ENCODE measurements around the gene ACE. TPM values are rescaled to one million over a fixed set of nuclear protein-coding genes. Genes with fewer than 3 reads are reported as not detected.
"Not testable (repeated sequence)": the region's sequence is repeated elsewhere in the genome, so short reads cannot be mapped to it uniquely, and the experiment has no call there.

Gene ACE
- total and polyA plus RNA-seq, 4 experiments from 2014 or later = 1.8 to 56.7 (median 32.1) TPM

DNA sequence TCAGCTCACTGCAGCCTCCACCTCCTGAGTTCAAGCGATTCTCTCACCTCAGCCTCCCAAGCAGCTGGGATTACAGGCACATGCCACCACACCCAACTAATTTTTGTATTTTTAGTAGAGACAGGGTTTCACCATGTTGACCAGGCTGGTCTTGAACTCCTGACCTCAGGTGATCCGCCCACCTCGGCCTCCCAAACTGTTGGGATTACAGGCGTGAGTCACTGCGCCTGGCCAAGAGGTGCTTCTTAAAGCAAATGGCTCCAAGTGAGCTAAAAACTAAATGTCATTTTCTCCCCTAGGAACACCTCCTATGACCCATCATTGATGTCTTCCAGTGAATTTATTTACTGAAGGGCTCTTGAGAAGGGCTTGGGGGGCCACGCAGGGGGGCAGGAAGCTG lies 22.5 kb upstream of the ACE start:
- peaks cover 6 to 13% (median 10%) of the 10 kb centered on the region in 4 donors for H3K4me1 Mint-ChIP-seq
- intact Hi-C loops (cut with micrococcal nuclease); DNase-seq; H3K27me3 ChIP-seq (ENCODE audit: insufficient read depth, low read length); H3K9me3 Mint-ChIP-seq; H3K36me3 ChIP-seq (ENCODE audit: insufficient read depth, low read length); H3K9me3 ChIP-seq (ENCODE audit: control insufficient read depth in 1 of 2, low read length in 2 of 2); H3K27ac Mint-ChIP-seq; H3K4me3 ChIP-seq (ENCODE audit: low read length in 2 of 2); H3K4me3 Mint-ChIP-seq; H3K36me3 Mint-ChIP-seq; H3K4me1 ChIP-seq (ENCODE audit: insufficient read depth, low read length); H3K27ac ChIP-seq (ENCODE audit: low read depth, low read length); H3K27me3 Mint-ChIP-seq: not testable (repeated sequence)
- ChIA-PET POLR2A (ENCODE audit: partially characterized antibody) (interaction anchor here (1.0 kb wide), 1 partner anchor 9 kb away, joined by 3 read pairs; no protein-coding TSS in a partner anchor), CTCF (ENCODE audit: partially characterized antibody) (interaction anchor here (0.8 to 1.7 kb wide), 4 partner anchors 22 to 157 kb away, joined by 3 to 4 read pairs (median 4); partner anchors contain the start of gene ACE)

- Mint-ChIP-seq H3K9me3 (no peaks in the 10 kb centered on the region), H3K27ac (peak overlapping the region in 1 of 7 donors; percentile 7), H3K4me1 (peaks cover 3 to 8% (median 7%) of the 10 kb centered on the region in 4 donors), H3K36me3 (no peaks in the 10 kb centered on the region), H3K27me3 (peaks cover 2% of the 10 kb centered on the region in 2 donors), H3K4me3 (no peak overlapping the region)
- Histone ChIP-seq H3K27ac (ENCODE audit: low read depth, low read length) (no peak overlapping the region), H3K36me3 (ENCODE audit: insufficient read depth, low read length) (no peaks in the 10 kb centered on the region), H3K9me3 (ENCODE audit: control insufficient read depth in 1 of 2, low read length in 2 of 2) (no peaks in the 10 kb centered on the region), H3K27me3 (ENCODE audit: insufficient read depth, low read length) (no peaks in the 10 kb centered on the region), H3K4me1 (ENCODE audit: insufficient read depth, low read length) (peaks cover 7% of the 10 kb centered on the region), H3K4me3 (ENCODE audit: low read length in 2 of 2) (no peak overlapping the region)
- no peak for DNase-seq
- intact Hi-C loops (cut with micrococcal nuclease) = no loop called here
- ChIA-PET CTCF (ENCODE audit: partially characterized antibody) (interaction anchor here (0.8 to 1.7 kb wide), 4 partner anchors 22 to 157 kb away, joined by 3 to 4 read pairs (median 4); partner anchors contain the start of gene ACE), POLR2A (ENCODE audit: partially characterized antibody) (interaction anchor here (1.0 kb wide), 1 partner anchor 9 kb away, joined by 3 read pairs; no protein-coding TSS in a partner anchor)
These were observed 21.9 kb upstream of the ACE start for GRCh38 chr17:63454915-63455314.

DNA sequence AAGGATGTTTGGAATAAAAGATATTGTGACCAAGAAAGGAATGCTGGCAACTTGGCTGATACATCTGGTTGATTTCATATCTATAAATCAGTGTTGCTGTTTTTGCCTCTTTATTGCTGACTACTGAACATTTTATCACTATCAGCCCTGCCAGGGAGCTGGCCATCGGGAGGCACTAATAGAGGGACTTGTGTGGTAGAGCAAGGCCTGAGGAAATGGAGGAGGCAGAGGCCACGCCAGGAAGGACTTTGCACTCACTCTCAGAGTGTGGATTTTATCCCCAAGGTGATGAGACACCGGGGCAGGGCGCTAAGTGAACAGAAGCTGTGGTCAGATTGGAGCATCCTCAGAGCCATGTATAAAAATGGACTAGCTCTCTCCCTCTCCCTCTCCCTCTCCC lies 21.4 kb upstream of the ACE start:
- DNase-seq = no peak
- peak overlapping the region in 1 of 7 donors; percentile 4 for H3K27ac Mint-ChIP-seq
- H3K4me3 ChIP-seq (ENCODE audit: low read length in 2 of 2) = no peak overlapping the region
- no peak overlapping the region for H3K27ac ChIP-seq (ENCODE audit: low read depth, low read length)
- POLR2A ChIA-PET (ENCODE audit: partially characterized antibody) = no interaction called here
- no peaks in the 10 kb centered on the region for H3K36me3 Mint-ChIP-seq
- H3K9me3 ChIP-seq (ENCODE audit: control insufficient read depth in 1 of 2, low read length in 2 of 2) = no peaks in the 10 kb centered on the region
- H3K27me3 ChIP-seq (ENCODE audit: insufficient read depth, low read length) = no peaks in the 10 kb centered on the region
- intact Hi-C loops (cut with micrococcal nuclease) = no loop called here
- peaks cover under 1 to 3% (median 3%) of the 10 kb centered on the region in 4 donors for H3K4me1 Mint-ChIP-seq
- H3K4me1 ChIP-seq (ENCODE audit: insufficient read depth, low read length) = peaks cover 4% of the 10 kb centered on the region
- CTCF ChIA-PET (ENCODE audit: partially characterized antibody) = interaction anchor here (1.7 kb wide), 1 partner anchor 30 kb away, joined by 4 read pairs; no protein-coding TSS in a partner anchor
- no peaks in the 10 kb centered on the region for H3K36me3 ChIP-seq (ENCODE audit: insufficient read depth, low read length)
- H3K27me3 Mint-ChIP-seq = peaks cover 0 to 2% of the 10 kb centered on the region in 2 donors
- no peaks in the 10 kb centered on the region for H3K9me3 Mint-ChIP-seq
- H3K4me3 Mint-ChIP-seq = no peak overlapping the region

- H3K27ac ChIP-seq (ENCODE audit: low read depth, low read length) = no peak overlapping the region
- intact Hi-C loops (cut with micrococcal nuclease) = no loop called here
- CTCF ChIA-PET (ENCODE audit: partially characterized antibody) = no interaction called here
- POLR2A ChIA-PET (ENCODE audit: partially characterized antibody) = no interaction called here
- no peak overlapping the region for H3K4me3 ChIP-seq (ENCODE audit: low read length in 2 of 2)
- no peaks in the 10 kb centered on the region for H3K9me3 Mint-ChIP-seq
- H3K4me1 Mint-ChIP-seq = no peaks in the 10 kb centered on the region
- no peaks in the 10 kb centered on the region for H3K9me3 ChIP-seq (ENCODE audit: control insufficient read depth in 1 of 2, low read length in 2 of 2)
- H3K36me3 Mint-ChIP-seq = no peaks in the 10 kb centered on the region
- H3K4me3 Mint-ChIP-seq = no peak overlapping the region
- no peaks in the 10 kb centered on the region for H3K27me3 ChIP-seq (ENCODE audit: insufficient read depth, low read length)
- no peak for DNase-seq
- H3K27me3 Mint-ChIP-seq = peaks cover 0 to 2% of the 10 kb centered on the region in 2 donors
- no peaks in the 10 kb centered on the region for H3K36me3 ChIP-seq (ENCODE audit: insufficient read depth, low read length)
- H3K27ac Mint-ChIP-seq = no peak overlapping the region
- H3K4me1 ChIP-seq (ENCODE audit: insufficient read depth, low read length) = no peaks in the 10 kb centered on the region
These were observed 18.4 kb upstream of the ACE start for GRCh38 chr17:63458478-63458877.

GRCh38 chr17:63460018-63460417 lies 16.8 kb upstream of the ACE start:
- no peaks in the 10 kb centered on the region for H3K27me3 ChIP-seq (ENCODE audit: insufficient read depth, low read length)
- Mint-ChIP-seq H3K4me1 (no peaks in the 10 kb centered on the region), H3K9me3 (no peaks in the 10 kb centered on the region), H3K36me3 (no peaks in the 10 kb centered on the region), H3K27ac (peak overlapping the region in 1 of 7 donors; percentile 46), H3K27me3 (peaks cover 0 to 2% of the 10 kb centered on the region in 2 donors), H3K4me3 (no peak overlapping the region)
- intact Hi-C loops (cut with micrococcal nuclease) = no loop called here
- H3K4me3 ChIP-seq (ENCODE audit: low read length in 2 of 2) = no peak overlapping the region
- H3K36me3 ChIP-seq (ENCODE audit: insufficient read depth, low read length) = no peaks in the 10 kb centered on the region
- ChIA-PET CTCF (ENCODE audit: partially characterized antibody) (interaction anchor here (1.5 kb wide), 1 partner anchor 19 kb away, joined by 3 read pairs; no protein-coding TSS in a partner anchor), POLR2A (ENCODE audit: partially characterized antibody) (no interaction called here)
- no peak for DNase-seq
- H3K27ac ChIP-seq (ENCODE audit: low read depth, low read length) = no peak overlapping the region
- no peaks in the 10 kb centered on the region for H3K9me3 ChIP-seq (ENCODE audit: control insufficient read depth in 1 of 2, low read length in 2 of 2)
- no peaks in the 10 kb centered on the region for H3K4me1 ChIP-seq (ENCODE audit: insufficient read depth, low read length)

DNA sequence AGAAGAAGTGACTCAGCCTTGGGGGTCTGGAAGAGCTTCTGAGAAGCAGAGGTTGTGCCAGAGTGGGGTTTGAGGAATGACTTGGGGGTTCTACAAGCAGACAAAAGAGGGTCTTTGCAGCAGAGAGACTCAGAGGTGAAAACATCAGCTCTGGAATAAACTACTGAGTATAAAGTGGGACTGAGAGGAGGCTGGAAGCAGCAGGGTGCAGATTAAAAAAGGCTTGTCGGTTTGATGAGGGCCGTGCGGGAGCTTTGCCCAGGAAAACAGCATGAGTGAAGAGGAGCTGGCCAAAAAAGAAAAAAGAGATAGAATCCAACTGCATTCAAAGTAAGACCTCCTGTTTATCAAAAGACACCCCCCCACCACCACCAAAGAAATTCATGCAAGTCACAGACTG lies 13.1 kb upstream of the ACE start:
- Mint-ChIP-seq H3K4me3 (no peak overlapping the region), H3K9me3 (no peaks in the 10 kb centered on the region), H3K36me3 (no peaks in the 10 kb centered on the region), H3K4me1 (no peaks in the 10 kb centered on the region), H3K27me3 (no peaks in the 10 kb centered on the region), H3K27ac (peak overlapping the region in 1 of 7 donors; percentile 23)
- CTCF ChIA-PET (ENCODE audit: partially characterized antibody) = interaction anchor here (1.6 to 2.0 kb wide), 2 partner anchors 15 to 38 kb away, joined by 4 to 5 read pairs; no protein-coding TSS in a partner anchor
- Histone ChIP-seq H3K4me3 (ENCODE audit: low read length in 2 of 2) (no peak overlapping the region), H3K36me3 (ENCODE audit: insufficient read depth, low read length) (no peaks in the 10 kb centered on the region), H3K27ac (ENCODE audit: low read depth, low read length) (no peak overlapping the region), H3K9me3 (ENCODE audit: control insufficient read depth in 1 of 2, low read length in 2 of 2) (no peaks in the 10 kb centered on the region), H3K27me3 (ENCODE audit: insufficient read depth, low read length) (no peaks in the 10 kb centered on the region), H3K4me1 (ENCODE audit: insufficient read depth, low read length) (no peaks in the 10 kb centered on the region)
- intact Hi-C loops (cut with micrococcal nuclease) = no loop called here
- POLR2A ChIA-PET (ENCODE audit: partially characterized antibody) = interaction anchor here (0.9 to 1.0 kb wide), 2 partner anchors 9 to 18 kb away, joined by 3 read pairs; no protein-coding TSS in a partner anchor
- DNase-seq = no peak

- Histone ChIP-seq H3K27ac (ENCODE audit: low read depth, low read length) (no peak overlapping the region), H3K36me3 (ENCODE audit: insufficient read depth, low read length) (no peaks in the 10 kb centered on the region), H3K27me3 (ENCODE audit: insufficient read depth, low read length) (no peaks in the 10 kb centered on the region), H3K4me3 (ENCODE audit: low read length in 2 of 2) (no peak overlapping the region), H3K4me1 (ENCODE audit: insufficient read depth, low read length) (no peaks in the 10 kb centered on the region), H3K9me3 (ENCODE audit: control insufficient read depth in 1 of 2, low read length in 2 of 2) (no peaks in the 10 kb centered on the region)
- ChIA-PET POLR2A (ENCODE audit: partially characterized antibody) (no interaction called here), CTCF (ENCODE audit: partially characterized antibody) (interaction anchor here (1.6 to 2.0 kb wide), 2 partner anchors 14 to 39 kb away, joined by 4 to 5 read pairs; no protein-coding TSS in a partner anchor)
- Mint-ChIP-seq H3K4me1 (no peaks in the 10 kb centered on the region), H3K27me3 (no peaks in the 10 kb centered on the region), H3K36me3 (no peaks in the 10 kb centered on the region), H3K4me3 (no peak overlapping the region), H3K27ac (no peak overlapping the region), H3K9me3 (no peaks in the 10 kb centered on the region)
- DNase-seq = no peak
- intact Hi-C loops (cut with micrococcal nuclease) = no loop called here
These were observed 12.1 kb upstream of the ACE start for GRCh38 chr17:63464691-63465236.
